Measurements from ENCODE around the gene STXBP1.

- TF ChIP-seq CTCF (IDR thresholded peaks at IDR 0.05; ENCODE audit: extremely low read depth in 1 of 2, insufficient read depth in 1 of 2, low read depth in 1 of 2, low read length in 2 of 2) (no peak), POLR2A (IDR thresholded peaks at IDR 0.05; ENCODE audit: low read depth, low read length) (no peak), EZH2 (IDR thresholded peaks at IDR 0.05; ENCODE audit: borderline replicate concordance, low read depth, low read length, severe bottlenecking) (no peak)
Measured at GRCh38 chr9:127714020-127714750, 102.1 kb downstream of the STXBP1 start.

Measured in endothelial cell of umbilical vein (primary cell).